Osteocyte (in vitro differentiated cells): ENCODE measurements around the gene NT5C1A. TPM values are rescaled to one million over a fixed set of nuclear protein-coding genes. Genes with fewer than 3 reads are reported as not detected.

Experiments used
- DNase-seq: peaks from one replicate; pipeline ENCODE4 v3.0.0; 2021; ENCODE audit warnings: mixed read lengths; ENCODE audit not compliant: unreplicated experiment; ENCODE audit errors: extremely low spot score
- H3K27ac Mint-ChIP-seq: one replicate; pipeline ENCODE4 v1.8.0; 2021; ENCODE audit warnings: mild to moderate bottlenecking, mixed read lengths; ENCODE audit not compliant: unreplicated experiment
- H3K27me3 Mint-ChIP-seq: one replicate; pipeline ENCODE4 v1.8.0; 2021; ENCODE audit warnings: mixed read lengths; ENCODE audit not compliant: unreplicated experiment
- H3K36me3 Mint-ChIP-seq: one replicate; pipeline ENCODE4 v1.8.0; 2021; ENCODE audit warnings: mixed read lengths; ENCODE audit not compliant: unreplicated experiment
- H3K4me1 Mint-ChIP-seq: one replicate; pipeline ENCODE4 v1.8.0; 2021; ENCODE audit warnings: mixed read lengths; ENCODE audit not compliant: unreplicated experiment
- H3K4me3 Mint-ChIP-seq: one replicate; pipeline ENCODE4 v1.8.0; 2021; ENCODE audit warnings: mild to moderate bottlenecking, moderate library complexity, mixed read lengths; ENCODE audit not compliant: unreplicated experiment
- H3K9me3 Mint-ChIP-seq: one replicate; pipeline ENCODE4 v1.8.0; 2021; ENCODE audit warnings: mixed read lengths; ENCODE audit not compliant: unreplicated experiment
- CTCF ChIP-seq: fragments of 200-600 bp; sonication (generic); IDR thresholded peaks from 2 replicates; pipeline ENCODE4 v1.5.0; 2021; ENCODE audit warnings: antibody characterized with exemption, mild to moderate bottlenecking, moderate library complexity
- total RNA-seq: library from RNA; stranded (reverse); gene quantifications from 2 replicates; pipeline ENCODE4 v1.2.1, GENCODE V29; 2021

NT5C1A gene
- total RNA-seq, 1 donor from 2014 or later, result not detected

GRCh38 chr1:39700348-39700747 is 28.4 kb upstream of the NT5C1A start:
- no peaks in the 10 kb centered on the region for H3K36me3 Mint-ChIP-seq
- H3K9me3 Mint-ChIP-seq, result no peaks in the 10 kb centered on the region
- no peak for TF ChIP-seq CTCF
- no peaks in the 10 kb centered on the region for H3K4me1 Mint-ChIP-seq
- peaks cover 62% of the 10 kb centered on the region for H3K27me3 Mint-ChIP-seq
- no peak overlapping the region for H3K4me3 Mint-ChIP-seq
- DNase-seq, result peak; percentile 44
- no peak overlapping the region for H3K27ac Mint-ChIP-seq

GRCh38 chr1:39699419-39699818 is 27.5 kb upstream of the NT5C1A start:
- no peak overlapping the region for H3K4me3 Mint-ChIP-seq
- DNase-seq, result peak; percentile 32
- no peak overlapping the region for H3K27ac Mint-ChIP-seq
- no peaks in the 10 kb centered on the region for H3K36me3 Mint-ChIP-seq
- peaks cover 68% of the 10 kb centered on the region for H3K27me3 Mint-ChIP-seq
- no peaks in the 10 kb centered on the region for H3K4me1 Mint-ChIP-seq
- TF ChIP-seq CTCF, result no peak
- no peaks in the 10 kb centered on the region for H3K9me3 Mint-ChIP-seq

- H3K4me1 Mint-ChIP-seq, result no peaks in the 10 kb centered on the region
- H3K27me3 Mint-ChIP-seq, result peaks cover 73% of the 10 kb centered on the region
- no peak for DNase-seq
- H3K4me3 Mint-ChIP-seq, result no peak overlapping the region
- no peaks in the 10 kb centered on the region for H3K36me3 Mint-ChIP-seq
- TF ChIP-seq CTCF, result no peak
- H3K27ac Mint-ChIP-seq, result no peak overlapping the region
- no peaks in the 10 kb centered on the region for H3K9me3 Mint-ChIP-seq
These were observed 26.7 kb upstream of the NT5C1A start for GRCh38 chr1:39698568-39698967.

- Mint-ChIP-seq H3K27me3 (peaks cover 72% of the 10 kb centered on the region), H3K36me3 (no peaks in the 10 kb centered on the region), H3K4me1 (peaks cover 8% of the 10 kb centered on the region), H3K27ac (no peak overlapping the region), H3K4me3 (no peak overlapping the region), H3K9me3 (no peaks in the 10 kb centered on the region)
- no peak for DNase-seq
- no peak for TF ChIP-seq CTCF
These were observed 24.5 kb upstream of the NT5C1A start for GRCh38 chr1:39696448-39696847.

- no peaks in the 10 kb centered on the region for H3K9me3 Mint-ChIP-seq
- H3K4me3 Mint-ChIP-seq, result no peak overlapping the region
- peaks cover 16% of the 10 kb centered on the region for H3K4me1 Mint-ChIP-seq
- TF ChIP-seq CTCF, result no peak
- H3K27ac Mint-ChIP-seq, result no peak overlapping the region
- no peaks in the 10 kb centered on the region for H3K36me3 Mint-ChIP-seq
- no peak for DNase-seq
- peaks cover 73% of the 10 kb centered on the region for H3K27me3 Mint-ChIP-seq
These were observed 23.1 kb upstream of the NT5C1A start for GRCh38 chr1:39695016-39695415.
